Measurements from ENCODE around the gene CHAF1B.

Gene CHAF1B

DNA sequence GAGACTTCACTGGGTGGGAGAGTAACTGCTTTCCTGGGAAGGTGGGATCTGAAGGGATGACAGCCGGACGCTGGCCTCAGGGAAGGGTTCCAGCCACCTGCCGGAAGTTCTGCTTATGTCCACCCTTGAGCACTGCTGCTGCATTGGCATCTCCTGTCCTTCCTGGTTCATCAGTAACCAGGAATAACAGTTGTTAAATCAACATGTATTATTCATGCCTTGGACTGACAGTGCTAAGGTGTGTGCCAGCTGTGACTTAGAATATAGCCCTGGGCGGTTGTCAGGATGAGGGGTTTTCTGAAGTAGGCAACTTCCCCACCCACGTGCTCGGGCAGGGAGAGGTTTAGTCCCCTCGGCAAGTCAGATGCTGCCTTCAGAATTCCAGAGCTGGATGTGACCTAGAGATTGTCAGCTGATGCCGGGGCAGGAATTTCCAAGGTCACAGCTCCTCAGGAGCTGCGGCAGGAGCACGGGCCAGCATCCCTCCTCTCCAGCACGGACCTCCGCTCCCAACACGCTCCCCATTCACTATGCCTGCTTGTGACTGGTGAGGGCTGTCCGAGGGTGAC, 76.8 kb downstream of the CHAF1B start:
- no peak for DNase-seq (ENCODE audit: low read depth, low spot score)

DNA sequence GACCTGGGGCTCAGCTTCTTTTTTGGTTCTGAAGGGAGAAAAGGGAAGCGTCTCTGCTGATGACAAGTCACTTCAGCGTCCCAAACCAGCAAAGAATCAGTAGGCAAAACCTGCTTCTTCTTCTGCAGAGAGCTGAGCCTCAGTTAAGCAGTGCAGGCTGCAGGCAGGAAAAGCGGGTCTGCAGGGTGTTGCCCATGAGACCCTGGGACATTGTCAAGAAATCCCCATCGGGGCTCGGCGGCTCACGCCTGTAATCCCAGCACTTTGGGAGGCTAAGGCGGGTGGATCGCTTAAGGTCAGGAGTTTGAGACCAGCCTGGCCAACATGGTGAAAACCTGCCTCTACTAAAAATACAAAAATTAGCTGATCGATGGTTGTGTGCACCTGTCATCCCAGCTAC, 78.0 kb downstream of the CHAF1B start:
- DNase-seq (ENCODE audit: low read depth, low spot score), result no peak

DNA sequence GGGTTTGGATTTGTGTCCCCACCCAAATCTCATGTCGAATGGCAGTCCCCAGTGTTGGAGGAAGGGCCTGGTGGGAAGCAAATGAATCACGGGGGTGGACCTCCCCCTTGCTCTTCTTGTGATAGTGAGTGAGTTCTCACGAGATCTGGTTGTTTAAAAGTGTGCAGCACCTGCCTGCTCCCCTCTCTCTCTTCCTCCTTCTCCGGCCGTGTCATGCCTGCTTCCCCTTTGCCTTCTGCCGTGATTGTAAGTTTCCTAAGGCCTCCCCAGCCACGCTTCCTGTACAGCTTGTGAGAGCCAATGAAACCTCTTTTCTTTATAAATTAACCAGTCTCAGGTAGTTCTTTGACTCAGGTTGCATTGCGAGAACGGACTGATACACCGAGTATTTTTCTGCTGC, 78.8 kb downstream of the CHAF1B start:
- no peak for DNase-seq (ENCODE audit: low read depth, low spot score)

DNA sequence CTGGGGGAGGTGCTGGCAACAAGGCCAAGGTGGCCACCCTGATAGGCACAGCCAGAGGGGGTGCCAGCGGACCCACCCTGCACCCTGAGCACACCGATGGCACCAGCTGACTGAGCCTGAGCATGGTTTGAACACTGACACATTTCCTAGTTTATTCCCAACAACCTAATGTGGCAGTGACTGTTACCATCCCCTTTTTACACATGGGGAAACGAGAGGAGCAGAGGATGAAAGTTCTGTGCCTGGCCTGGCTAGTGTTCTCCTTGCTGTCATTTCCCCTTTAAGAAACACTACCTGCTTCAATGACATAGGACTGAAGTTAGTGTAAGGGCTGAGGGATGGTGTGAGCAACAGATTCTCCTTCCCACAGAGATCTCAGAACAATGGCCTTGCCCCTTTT, 79.4 kb downstream of the CHAF1B start:
- DNase-seq (ENCODE audit: low read depth, low spot score), result no peak

DNA sequence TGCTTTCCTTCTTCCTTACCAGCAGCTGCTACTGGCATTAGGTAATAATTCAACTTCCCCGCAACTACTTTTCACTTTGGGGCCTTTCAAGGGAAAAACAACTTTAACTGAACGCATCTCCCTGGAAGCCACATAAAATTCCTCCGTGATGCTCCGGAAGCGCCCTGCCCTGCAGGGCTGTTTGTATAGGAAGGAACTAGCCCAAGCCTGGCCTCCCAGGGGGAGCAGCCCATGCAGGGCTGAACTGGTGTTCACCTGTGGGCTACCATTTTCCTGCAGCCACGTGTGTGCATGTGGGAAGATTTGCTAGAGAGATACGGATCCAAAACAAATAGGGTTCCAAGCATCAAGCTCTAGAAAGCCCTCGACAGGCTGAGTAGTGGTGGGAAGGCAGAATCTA, 80.3 kb downstream of the CHAF1B start:
- no peak for DNase-seq (ENCODE audit: low read depth, low spot score)

DNA sequence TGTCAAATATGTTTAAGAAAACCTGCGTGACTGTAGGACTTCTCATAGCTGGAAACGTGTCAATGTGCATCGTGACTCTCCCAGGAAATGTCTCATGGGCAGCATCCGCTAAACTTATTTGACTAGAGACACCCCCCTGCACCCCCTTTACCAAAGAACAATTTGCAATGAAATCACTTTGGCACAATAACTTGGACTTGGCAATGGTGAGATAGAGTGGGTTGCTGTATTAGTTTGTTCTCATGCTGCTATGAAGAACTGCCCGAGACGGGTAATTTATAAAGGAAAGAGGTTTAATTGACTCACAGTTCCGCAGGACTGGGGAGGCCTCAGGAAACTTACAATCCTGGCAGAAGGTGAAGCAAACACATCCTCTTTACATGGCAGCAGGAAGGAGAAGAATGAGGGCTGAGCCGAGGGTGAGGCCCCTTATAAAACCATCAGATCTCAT, 80.9 kb downstream of the CHAF1B start:
- no peak for DNase-seq (ENCODE audit: low read depth, low spot score)
